Pancreas (tissue), 10 donors: Measurements from ENCODE around the gene RERE. TPM values are rescaled to one million over a fixed set of nuclear protein-coding genes. Genes with fewer than 3 reads are reported as not detected.

ENCODE experiments used
- ATAC-seq, 4 donors: fragments of 200-7000 bp; cut with Tn5 transposase; one replicate each; pipeline versions ENCODE4 v1.8.0 to v1.9.1; 2020; ENCODE audit warnings: mild to moderate bottlenecking in 4 of 4, moderate library complexity in 4 of 4
- DNase-seq, 6 donors: peaks; one replicate each; pipeline ENCODE4 v3.0.0-alpha.2; 2020
- FAIRE-seq: peaks from 2 replicates; lab custom pipeline; 2012; peaks lifted over from hg19 to GRCh38; lab: Jason Lieb, UNC
- H3K27ac ChIP-seq, 4 donors: fragments of 200-600 bp; sonication (generic); 1 replicate in 3 of 4; 2 replicates in 1 of 4; pipeline versions ENCODE4 v1.5.0 to v1.8.0; 2020
- H3K27me3 ChIP-seq, 4 donors: fragments of 200-600 bp; one replicate each; pipeline ENCODE4 v1.8.0; 2021
- H3K36me3 ChIP-seq, 3 donors: fragments of 200-600 bp; sonication (generic) in 1 of 3; one replicate each; pipeline versions ENCODE4 v1.5.0 to v1.8.0; 2020 to 2021
- H3K4me1 ChIP-seq, 3 donors: fragments of 200-600 bp; one replicate each; pipeline ENCODE4 v1.8.0; 2021
- H3K4me3 ChIP-seq, 4 donors: fragments of 200-600 bp; sonication (generic) in 2 of 4; one replicate each; pipeline versions ENCODE4 v1.5.0 to v1.8.0; 2020 to 2021
- H3K9me3 ChIP-seq, 4 donors: fragments of 200-600 bp; one replicate each; pipeline ENCODE4 v1.8.0; 2021
- CTCF ChIP-seq, 4 donors: fragments of 200-600 bp; sonication (generic) in 3 of 4; IDR thresholded peaks; one replicate each; pipeline versions ENCODE4 v1.5.0 to v1.8.0; 2021; ENCODE audit warnings: antibody characterized with exemption in 4 of 4
- WGBS, 2 donors: extraction: QIAGEN DNeasy Blood & Tissue Kit; methylation state at CpG; one replicate each; pipeline ENCODE4 v1.1.7; 2013; 5-methylcytosine and 5-hydroxymethylcytosine counted together
- intact Hi-C, 3 donors: fragments of 100-400 bp; cut with DNase I; formaldehyde crosslinking; loops; one replicate each; pipeline versions ENCODE4 v1.11.1 to v1.14.2; 2022
- polyA plus RNA-seq, 2 donors: library from polyadenylated mRNA; stranded (reverse); fragments of 200-250 nt; gene quantifications; one replicate each; pipeline ENCODE4 v1.2.3, GENCODE V29; 2013
- total RNA-seq, 6 donors: library from RNA; stranded (reverse); fragmentation: NEBNext Ultra II Directional in 4 of 6; extraction: Animal tissue kit (Norgen Biotek cat#: 25700) in 4 of 6; gene quantifications; one replicate each; pipeline versions ENCODE4 v1.2.1 to v1.2.4, GENCODE V29; 2021 to 2023
- donor health status: healthy with polysubstance abuse.
- donor health status: DM: no; HTN: no; CAD: no; lungs with moderate emphysema.
- donor health status: DM: no; HTN: no; CAD: no.
- donor health status: control.
- donor health status: control.
- donor health status: Bipolar disorder and iron deficiency.
- donor health status: DM: yes; HTN: yes; CAD: no.
- donor health status: DM: no; HTN: no; CAD: no.
- donor health status: DM: no; HTN: no; CAD: no.
- donor health status: DM: yes; HTN: yes; CAD: no.

RERE gene
- total and polyA plus RNA-seq, 8 donors, result 27.0 to 76.7 (median 50.7) TPM

GRCh38 chr1:8659593-8659992 is 157.8 kb downstream of the RERE start:
- intact Hi-C loops, result no loop called here
- Histone ChIP-seq H3K4me3 (no peak overlapping the region), H3K27me3 (no peaks in the 10 kb centered on the region), H3K36me3 (peaks cover 0 to 1% (median 0%) of the 10 kb centered on the region in 3 donors), H3K9me3 (no peaks in the 10 kb centered on the region), H3K4me1 (peaks cover 10 to 42% (median 38%) of the 10 kb centered on the region in 3 donors), H3K27ac (no peak overlapping the region)
- ATAC-seq (no peak), DNase-seq (no peak), FAIRE-seq (no peak)
- no peak for TF ChIP-seq CTCF (IDR thresholded peaks at IDR 0.05)

GRCh38 chr1:8653878-8654277 is 163.6 kb downstream of the RERE start:
- Histone ChIP-seq H3K27ac (no peak overlapping the region), H3K4me1 (peaks cover 0 to 13% (median 11%) of the 10 kb centered on the region in 3 donors), H3K4me3 (no peak overlapping the region), H3K9me3 (no peaks in the 10 kb centered on the region), H3K36me3 (peaks cover 0 to 4% (median 0%) of the 10 kb centered on the region in 3 donors), H3K27me3 (no peaks in the 10 kb centered on the region)
- intact Hi-C loops, result no loop called here
- DNase-seq, result no peak
- no peak for ATAC-seq
- no peak for TF ChIP-seq CTCF (IDR thresholded peaks at IDR 0.05)
- 80 to 81% methylated on average over 4 of the region's 4 CpGs for WGBS, 2 donors
- no peak for FAIRE-seq

GRCh38 chr1:8652467-8653046 is 164.9 kb downstream of the RERE start:
- Histone ChIP-seq H3K27ac (no peak overlapping the region), H3K27me3 (no peaks in the 10 kb centered on the region), H3K36me3 (peaks cover 0 to 4% (median 0%) of the 10 kb centered on the region in 3 donors), H3K4me1 (peaks cover 0 to 23% (median 15%) of the 10 kb centered on the region in 3 donors), H3K4me3 (no peak overlapping the region), H3K9me3 (no peaks in the 10 kb centered on the region)
- DNase-seq (no peak), ATAC-seq (peak in 1 of 4 donors; percentile 13), FAIRE-seq (no peak)
- intact Hi-C loops, result no loop called here
- WGBS, 2 donors, result 44 to 49% methylated on average over 7 of the region's 7 CpGs
- no peak for TF ChIP-seq CTCF (IDR thresholded peaks at IDR 0.05)

- peaks cover 0 to 4% (median 0%) of the 10 kb centered on the region in 3 donors for H3K36me3 ChIP-seq
- FAIRE-seq, result no peak
- WGBS, 2 donors, result 58% methylated on average over 2 of the region's 2 CpGs
- no peak overlapping the region for H3K4me3 ChIP-seq
- no peak for DNase-seq
- no peaks in the 10 kb centered on the region for H3K27me3 ChIP-seq
- intact Hi-C loops, result no loop called here
- peaks cover 0 to 24% (median 19%) of the 10 kb centered on the region in 3 donors for H3K4me1 ChIP-seq
- no peak for TF ChIP-seq CTCF (IDR thresholded peaks at IDR 0.05)
- H3K9me3 ChIP-seq, result no peaks in the 10 kb centered on the region
- ATAC-seq, result no peak
- peak overlapping the region in 1 of 4 donors; percentile 14 for H3K27ac ChIP-seq
Measured at GRCh38 chr1:8651962-8652361, 165.5 kb downstream of the RERE start.

GRCh38 chr1:8651236-8651890 is 166.1 kb downstream of the RERE start:
- no peak for FAIRE-seq
- intact Hi-C loops, result no loop called here
- ATAC-seq, result no peak
- Histone ChIP-seq H3K36me3 (peaks cover 0 to 4% (median 0%) of the 10 kb centered on the region in 3 donors), H3K4me1 (peaks cover 0 to 30% (median 23%) of the 10 kb centered on the region in 3 donors), H3K27ac (peak overlapping the region in 1 of 4 donors; percentile 14), H3K4me3 (no peak overlapping the region), H3K27me3 (no peaks in the 10 kb centered on the region), H3K9me3 (no peaks in the 10 kb centered on the region)
- 83 to 86% methylated on average over 3 of the region's 3 CpGs for WGBS, 2 donors
- DNase-seq, result no peak
- TF ChIP-seq CTCF (IDR thresholded peaks at IDR 0.05), result no peak
